OCI-LY1 (cell line): Measurements from ENCODE around the gene GOLGA6D.

Source experiments
- H2AFZ ChIP-seq: fragments of 200-600 bp; sonication (generic), shearing (Covaris generic); 2 replicates; pipeline ENCODE4 v1.6.0; 2014; ENCODE audit warnings: antibody characterized with exemption, mild to moderate bottlenecking, low read length
- H3F3A ChIP-seq: fragments of 200-600 bp; sonication (generic), shearing (Covaris generic); 2 replicates; pipeline ENCODE4 v1.6.0; 2014; ENCODE audit warnings: mild to moderate bottlenecking, antibody characterized with exemption, low read length, moderate library complexity; ENCODE audit not compliant: insufficient read depth
- H3K27ac ChIP-seq: fragments of 200-600 bp; sonication (generic); 2 replicates; pipeline ENCODE4 v1.5.1; 2014; ENCODE audit warnings: low read length, mixed run types, mild to moderate bottlenecking, low read depth; ENCODE audit not compliant: poor library complexity, severe bottlenecking
- H3K27me3 ChIP-seq: fragments of 200-600 bp; sonication (generic); 2 replicates; pipeline ENCODE4 v1.6.0; 2014; ENCODE audit warnings: antibody characterized with exemption, mild to moderate bottlenecking, low read length, moderate library complexity; ENCODE audit not compliant: insufficient read depth
- H3K36me3 ChIP-seq: fragments of 200-600 bp; sonication (generic); 2 replicates; pipeline ENCODE4 v1.6.1; 2014; ENCODE audit warnings: mild to moderate bottlenecking, antibody characterized with exemption, low read length, moderate library complexity, mixed read lengths; ENCODE audit not compliant: insufficient read depth
- H3K4me1 ChIP-seq: fragments of 200-600 bp; sonication (generic); 2 replicates; pipeline ENCODE4 v1.5.1; 2014; ENCODE audit warnings: mild to moderate bottlenecking, low read length, moderate library complexity; ENCODE audit not compliant: insufficient read depth, severe bottlenecking
- H3K4me2 ChIP-seq: fragments of 200-600 bp; sonication (generic), shearing (Covaris generic); 2 replicates; pipeline ENCODE4 v1.6.1; 2014; ENCODE audit warnings: low read length
- H3K4me3 ChIP-seq: fragments of 200-600 bp; sonication (generic); 2 replicates; pipeline ENCODE4 v1.5.1; 2014; ENCODE audit warnings: low read length, low read depth, mild to moderate bottlenecking, mixed read lengths; ENCODE audit not compliant: poor library complexity, severe bottlenecking
- H3K79me2 ChIP-seq: fragments of 200-600 bp; shearing (Covaris generic); 2 replicates; pipeline ENCODE4 v1.6.1; 2016; ENCODE audit warnings: mixed run types, low read length, mixed read lengths; ENCODE audit not compliant: insufficient read depth
- H3K9ac ChIP-seq: fragments of 200-600 bp; sonication (generic), shearing (Covaris generic); 2 replicates; pipeline ENCODE4 v1.6.1; 2014; ENCODE audit warnings: mild to moderate bottlenecking, low read length, mixed read lengths
- H3K9me2 ChIP-seq: fragments of 200-600 bp; sonication (generic), shearing (Covaris generic); 2 replicates; pipeline ENCODE4 v1.6.1; 2014; ENCODE audit warnings: low read depth, mild to moderate bottlenecking, low read length, mixed read lengths
- H3K9me3 ChIP-seq: fragments of 200-600 bp; shearing (Covaris generic); 2 replicates; pipeline ENCODE4 v1.6.1; 2014; ENCODE audit warnings: low read length, mixed read lengths
- H4K20me1 ChIP-seq: fragments of 200-600 bp; sonication (generic), shearing (Covaris generic); 2 replicates; pipeline ENCODE4 v1.6.0; 2016; ENCODE audit warnings: mild to moderate bottlenecking, low read length; ENCODE audit not compliant: insufficient read depth
- EZH2 ChIP-seq: fragments of 200-600 bp; sonication (generic), shearing (Covaris generic); IDR thresholded peaks from 2 replicates; pipeline ENCODE4 v1.8.0; 2017; ENCODE audit warnings: borderline replicate concordance, mixed run types, mild to moderate bottlenecking, antibody characterized with exemption, low read length, moderate library complexity, mixed read lengths
- TF ChIP-seq, protein P1 (sequence below): fragments of 200-600 bp; sonication (generic), shearing (Covaris generic); IDR thresholded peaks from 2 replicates; pipeline ENCODE4 v1.5.1; 2017; ENCODE audit warnings: mild to moderate bottlenecking, antibody characterized with exemption, low read length, moderate library complexity, mixed read lengths

Gene GOLGA6D

DNA sequence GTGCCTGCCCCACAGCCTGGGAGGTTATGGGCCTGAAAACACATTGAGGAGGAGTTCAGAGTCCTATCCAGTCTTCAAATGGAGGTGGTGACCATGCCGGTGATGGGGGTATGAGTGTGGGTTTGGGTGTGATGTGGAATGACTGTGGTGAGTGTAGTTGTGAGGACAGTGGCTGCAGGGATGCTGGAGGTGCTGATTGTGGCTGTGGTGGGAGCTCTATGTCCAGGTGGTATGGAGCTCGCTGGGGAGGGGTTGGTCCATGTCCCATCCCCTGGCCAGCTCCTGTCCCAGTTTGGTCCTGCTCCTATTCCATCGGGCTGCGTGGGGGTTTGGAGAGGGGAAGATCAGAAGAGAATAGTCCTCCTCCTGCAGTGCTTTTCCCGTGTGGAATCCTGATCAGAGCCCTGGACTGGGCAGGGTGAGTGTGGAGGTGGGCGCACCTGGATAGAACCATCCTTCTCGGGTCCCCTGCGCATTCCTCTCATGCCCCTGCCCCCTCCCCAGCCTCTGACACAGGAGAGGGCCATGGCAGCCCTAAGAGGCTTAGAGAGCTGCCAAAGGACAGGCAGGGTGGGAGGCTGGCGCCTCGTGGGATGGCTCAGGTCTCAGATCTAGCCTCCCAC lies 47.5 kb upstream of the GOLGA6D start:
- TF ChIP-seq, protein P1, sequence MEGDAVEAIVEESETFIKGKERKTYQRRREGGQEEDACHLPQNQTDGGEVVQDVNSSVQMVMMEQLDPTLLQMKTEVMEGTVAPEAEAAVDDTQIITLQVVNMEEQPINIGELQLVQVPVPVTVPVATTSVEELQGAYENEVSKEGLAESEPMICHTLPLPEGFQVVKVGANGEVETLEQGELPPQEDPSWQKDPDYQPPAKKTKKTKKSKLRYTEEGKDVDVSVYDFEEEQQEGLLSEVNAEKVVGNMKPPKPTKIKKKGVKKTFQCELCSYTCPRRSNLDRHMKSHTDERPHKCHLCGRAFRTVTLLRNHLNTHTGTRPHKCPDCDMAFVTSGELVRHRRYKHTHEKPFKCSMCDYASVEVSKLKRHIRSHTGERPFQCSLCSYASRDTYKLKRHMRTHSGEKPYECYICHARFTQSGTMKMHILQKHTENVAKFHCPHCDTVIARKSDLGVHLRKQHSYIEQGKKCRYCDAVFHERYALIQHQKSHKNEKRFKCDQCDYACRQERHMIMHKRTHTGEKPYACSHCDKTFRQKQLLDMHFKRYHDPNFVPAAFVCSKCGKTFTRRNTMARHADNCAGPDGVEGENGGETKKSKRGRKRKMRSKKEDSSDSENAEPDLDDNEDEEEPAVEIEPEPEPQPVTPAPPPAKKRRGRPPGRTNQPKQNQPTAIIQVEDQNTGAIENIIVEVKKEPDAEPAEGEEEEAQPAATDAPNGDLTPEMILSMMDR: no peak
- TF ChIP-seq EZH2: no peak
- no peaks in the 10 kb centered on the region for H3K9me3 ChIP-seq
- H3K4me3 ChIP-seq: no peak overlapping the region
- no peaks in the 10 kb centered on the region for H4K20me1 ChIP-seq
- no peak overlapping the region for H3K4me2 ChIP-seq
- H3K9me2 ChIP-seq: no peaks in the 10 kb centered on the region
- H2AFZ ChIP-seq: no peak overlapping the region
- no peaks in the 10 kb centered on the region for H3F3A ChIP-seq
- H3K9ac ChIP-seq: no peak overlapping the region
- H3K4me1 ChIP-seq: no peaks in the 10 kb centered on the region
- H3K27me3 ChIP-seq: no peaks in the 10 kb centered on the region; the same call in 1 of the 2 replicates
- no peak overlapping the region for H3K27ac ChIP-seq
- H3K36me3 ChIP-seq: no peaks in the 10 kb centered on the region
- no peaks in the 10 kb centered on the region for H3K79me2 ChIP-seq

DNA sequence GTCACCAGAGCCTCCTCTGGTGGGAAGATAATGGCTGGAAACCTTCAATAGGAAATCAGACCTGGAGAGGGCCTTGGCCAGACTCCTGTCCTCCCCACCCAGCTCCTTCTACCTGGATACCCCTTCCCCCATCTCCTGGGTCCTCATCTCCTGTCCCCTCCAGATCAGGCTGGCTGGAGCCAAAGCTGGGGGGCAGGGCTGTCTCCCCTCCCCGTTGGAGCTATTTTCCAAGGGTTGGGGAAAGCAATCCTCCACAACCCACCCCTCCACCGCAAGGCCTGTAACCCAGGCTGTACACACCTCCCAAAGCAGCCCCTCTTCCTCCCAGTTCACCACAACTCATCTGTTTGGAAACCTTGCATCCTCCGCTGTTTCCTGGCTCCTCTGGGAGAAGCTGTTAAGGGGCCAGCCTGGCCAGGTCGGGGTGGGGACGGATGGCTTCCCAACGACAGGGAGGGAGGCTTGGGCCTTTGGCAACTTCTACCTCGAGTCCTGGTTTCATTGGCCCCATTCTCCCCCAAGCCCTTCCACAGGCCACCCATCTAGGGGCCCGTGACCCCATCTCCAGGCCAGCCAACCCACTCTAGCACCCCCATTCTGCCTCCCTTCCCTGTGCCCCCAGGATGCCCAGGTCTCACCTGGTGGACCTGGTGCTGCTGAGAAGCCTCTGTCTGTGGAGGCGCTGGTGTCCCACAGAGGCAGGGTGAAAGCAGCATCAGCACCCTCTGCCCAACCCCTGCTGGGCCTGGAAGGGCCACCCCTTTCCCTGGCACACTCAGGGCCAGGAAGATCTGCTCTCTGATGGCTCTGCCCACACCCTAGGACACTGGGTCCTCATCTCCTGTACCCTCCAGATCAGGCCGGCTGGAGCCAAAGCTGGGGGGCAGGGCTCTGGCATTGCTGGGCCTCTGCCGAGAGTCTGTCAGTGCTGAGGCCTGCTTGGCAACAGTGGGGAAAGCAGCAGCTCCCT lies 46.6 kb upstream of the GOLGA6D start:
- no peaks in the 10 kb centered on the region for H3K36me3 ChIP-seq
- no peaks in the 10 kb centered on the region; the same call in 1 of the 2 replicates for H3K27me3 ChIP-seq
- no peak overlapping the region for H3K9ac ChIP-seq
- no peaks in the 10 kb centered on the region for H4K20me1 ChIP-seq
- H3K4me1 ChIP-seq: no peaks in the 10 kb centered on the region
- no peaks in the 10 kb centered on the region for H3F3A ChIP-seq
- H3K79me2 ChIP-seq: no peaks in the 10 kb centered on the region
- H3K27ac ChIP-seq: no peak overlapping the region
- H3K4me2 ChIP-seq: no peak overlapping the region
- H3K4me3 ChIP-seq: no peak overlapping the region
- H3K9me2 ChIP-seq: no peaks in the 10 kb centered on the region
- no peak overlapping the region for H2AFZ ChIP-seq
- no peak for TF ChIP-seq EZH2
- TF ChIP-seq, protein P1: no peak
- no peaks in the 10 kb centered on the region for H3K9me3 ChIP-seq

DNA sequence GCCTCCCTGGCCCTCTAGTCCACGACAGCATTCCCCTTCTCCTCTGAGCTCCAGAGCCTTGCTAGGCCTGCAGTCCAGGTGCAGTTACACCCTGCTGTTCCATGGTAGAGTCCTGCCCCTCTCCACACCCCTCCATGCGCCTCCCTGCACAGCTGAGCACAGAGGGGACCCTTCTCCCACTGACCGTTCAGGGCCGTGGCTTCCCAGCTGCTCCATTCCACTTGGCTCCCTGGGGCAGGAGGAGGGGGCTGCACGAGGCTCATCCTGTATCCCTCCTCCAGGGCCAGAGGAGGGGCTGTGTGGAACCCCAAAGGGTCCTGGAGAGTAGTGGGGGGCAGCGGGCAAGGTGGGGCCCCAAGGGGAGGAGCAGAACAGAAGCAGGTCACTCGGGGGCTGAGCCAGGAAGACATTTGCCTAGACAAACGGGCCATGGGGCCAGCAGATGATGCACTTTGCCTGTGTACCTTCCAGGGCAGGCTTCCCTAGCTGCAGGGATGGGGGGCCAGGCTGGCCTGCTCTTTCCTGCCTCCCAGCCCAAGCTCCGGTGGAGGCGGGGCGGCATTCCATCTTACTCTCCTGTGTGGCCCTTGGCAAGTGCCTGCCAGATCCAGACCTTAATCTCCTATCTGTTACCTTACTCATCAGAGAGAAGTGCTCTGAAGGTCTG lies 45.2 kb upstream of the GOLGA6D start:
- H3K27ac ChIP-seq: no peak overlapping the region
- no peak overlapping the region for H2AFZ ChIP-seq
- no peak overlapping the region for H3K9ac ChIP-seq
- no peak for TF ChIP-seq EZH2
- TF ChIP-seq, protein P1: no peak
- H4K20me1 ChIP-seq: no peaks in the 10 kb centered on the region
- no peaks in the 10 kb centered on the region for H3K4me1 ChIP-seq
- H3K4me3 ChIP-seq: no peak overlapping the region
- H3K9me2 ChIP-seq: no peaks in the 10 kb centered on the region
- H3K27me3 ChIP-seq: no peaks in the 10 kb centered on the region; the same call in 1 of the 2 replicates
- H3K4me2 ChIP-seq: no peak overlapping the region
- no peaks in the 10 kb centered on the region for H3K36me3 ChIP-seq
- H3K9me3 ChIP-seq: no peaks in the 10 kb centered on the region
- H3K79me2 ChIP-seq: no peaks in the 10 kb centered on the region
- H3F3A ChIP-seq: no peaks in the 10 kb centered on the region
